ENCODE data around the gene ITPRID2. TPM values are rescaled to one million over a fixed set of nuclear protein-coding genes. Genes with fewer than 3 reads are reported as not detected.

The ITPRID2 gene
- total RNA-seq, 1 donor from 2014 or later: 115 TPM

GRCh38 chr2:181894381-181894780 is 2.9 kb downstream of the ITPRID2 start:
- no peak for TF ChIP-seq CTCF (conservative IDR thresholded peaks at IDR 0.05)
- DNase-seq (ENCODE audit: low read depth, low spot score): no peak
- H3K27ac Mint-ChIP-seq (ENCODE audit: unreplicated experiment): peak overlapping the region; percentile 23
- H3K36me3 Mint-ChIP-seq (ENCODE audit: low read depth): peaks cover 12% of the 10 kb centered on the region
- peaks cover 65% of the 10 kb centered on the region for H3K4me1 Mint-ChIP-seq
- no peaks in the 10 kb centered on the region for H3K9me3 Mint-ChIP-seq
- H3K27me3 Mint-ChIP-seq (ENCODE audit: low read depth): no peaks in the 10 kb centered on the region
- H3K4me3 Mint-ChIP-seq: peak overlapping the region; percentile 95

GRCh38 chr2:181895818-181896217 is 4.3 kb downstream of the ITPRID2 start:
- H3K4me3 Mint-ChIP-seq: peak overlapping the region; percentile 66
- H3K9me3 Mint-ChIP-seq: no peaks in the 10 kb centered on the region
- TF ChIP-seq CTCF (conservative IDR thresholded peaks at IDR 0.05): no peak
- peak overlapping the region; percentile 28 for H3K27ac Mint-ChIP-seq (ENCODE audit: unreplicated experiment)
- H3K27me3 Mint-ChIP-seq (ENCODE audit: low read depth): no peaks in the 10 kb centered on the region
- peaks cover 65% of the 10 kb centered on the region for H3K4me1 Mint-ChIP-seq
- DNase-seq (ENCODE audit: low read depth, low spot score): no peak
- H3K36me3 Mint-ChIP-seq (ENCODE audit: low read depth): peaks cover 19% of the 10 kb centered on the region

GRCh38 chr2:181896286-181896685 is 4.8 kb downstream of the ITPRID2 start:
- H3K27me3 Mint-ChIP-seq (ENCODE audit: low read depth): no peaks in the 10 kb centered on the region
- no peak for TF ChIP-seq CTCF (conservative IDR thresholded peaks at IDR 0.05)
- H3K4me1 Mint-ChIP-seq: peaks cover 64% of the 10 kb centered on the region
- peaks cover 19% of the 10 kb centered on the region for H3K36me3 Mint-ChIP-seq (ENCODE audit: low read depth)
- no peak overlapping the region for H3K27ac Mint-ChIP-seq (ENCODE audit: unreplicated experiment)
- H3K4me3 Mint-ChIP-seq: peak overlapping the region; percentile 13
- H3K9me3 Mint-ChIP-seq: no peaks in the 10 kb centered on the region
- no peak for DNase-seq (ENCODE audit: low read depth, low spot score)

- TF ChIP-seq CTCF (conservative IDR thresholded peaks at IDR 0.05): no peak
- no peaks in the 10 kb centered on the region for H3K27me3 Mint-ChIP-seq (ENCODE audit: low read depth)
- H3K4me3 Mint-ChIP-seq: peak overlapping the region; percentile 1
- H3K4me1 Mint-ChIP-seq: peaks cover 56% of the 10 kb centered on the region
- no peaks in the 10 kb centered on the region for H3K9me3 Mint-ChIP-seq
- H3K27ac Mint-ChIP-seq (ENCODE audit: unreplicated experiment): no peak overlapping the region
- DNase-seq (ENCODE audit: low read depth, low spot score): no peak
- peaks cover 24% of the 10 kb centered on the region for H3K36me3 Mint-ChIP-seq (ENCODE audit: low read depth)
Measured at GRCh38 chr2:181900007-181900651, 8.6 kb downstream of the ITPRID2 start.

- no peak for TF ChIP-seq CTCF (conservative IDR thresholded peaks at IDR 0.05)
- Mint-ChIP-seq H3K36me3 (ENCODE audit: low read depth) (peaks cover 27% of the 10 kb centered on the region), H3K9me3 (no peaks in the 10 kb centered on the region), H3K4me3 (no peak overlapping the region), H3K27ac (ENCODE audit: unreplicated experiment) (no peak overlapping the region), H3K4me1 (peaks cover 47% of the 10 kb centered on the region), H3K27me3 (ENCODE audit: low read depth) (no peaks in the 10 kb centered on the region)
- no peak for DNase-seq (ENCODE audit: low read depth, low spot score)
Measured at GRCh38 chr2:181902625-181903024, 11.1 kb downstream of the ITPRID2 start.

Measured in neural crest cell (in vitro differentiated cells).